K562 (cell line): ENCODE data around the gene LAMB4. TPM values are rescaled to one million over a fixed set of nuclear protein-coding genes. Genes with fewer than 3 reads are reported as not detected.

Experiments used
- ATAC-seq: fragments of 200-7000 bp; cut with Tn5 transposase; 3 replicates; pipeline ENCODE4 v1.9.1; 2020; ENCODE audit warnings: moderate library complexity
- BruUV-seq: library from RNA; stranded (reverse); fragments of 400-500 nt; replicated peaks from 2 replicates; lab custom pipeline; 2021; lab: Mats Ljungman, UMichigan
- CTCF ChIA-PET: fragments of 300-600 bp; formaldehyde crosslinking; extraction: SDS; loops from one replicate; lab custom pipeline; 2021; ENCODE audit warnings: low intra/inter-chr PET ratio; lab: Yijun Ruan, JAX
- POLR2A ChIA-PET: fragments of 300-600, 350-650 bp; sonication (Branson Sonifier 250); formaldehyde crosslinking; extraction: SDS; loops from one replicate; lab custom pipeline; 2021; ENCODE audit warnings: antibody characterized with exemption, inconsistent platforms; lab: Yijun Ruan, JAX
- DNase-seq, 4 experiments: peaks; one replicate each; pipeline versions ENCODE4 v3.0.0 to v3.0.0-alpha.2; 2011 to 2018; ENCODE audit warnings: low spot score in 3 of 4, mixed read lengths in 3 of 4; ENCODE audit errors: extremely low read depth in 1 of 4
- FAIRE-seq: peaks from 2 replicates; lab custom pipeline; 2011; peaks lifted over from hg19 to GRCh38; lab: Jason Lieb, UNC
- H2AFZ ChIP-seq: 2 replicates; pipeline ENCODE4 v1.6.0; 2011; ENCODE audit warnings: low read depth, low read length, control low read depth, inconsistent platforms
- H3K27ac ChIP-seq: fragments of 200-600 bp; 3 replicates; pipeline ENCODE4 v1.8.0; 2011; ENCODE audit warnings: low read depth, mild to moderate bottlenecking, control low read depth, inconsistent platforms, low read length, moderate library complexity, mixed read lengths; ENCODE audit errors: extremely low read depth
- H3K27me3 ChIP-seq, 2 experiments: fragments of 300-600 bp in 1 of 2; 2 replicates in 1 of 2; 3 replicates in 1 of 2; pipeline versions ENCODE4 v1.6.0 to v1.8.0; 2011; ENCODE audit warnings: inconsistent platforms in 2 of 2, low read length in 2 of 2, mild to moderate bottlenecking in 1 of 2, mixed read lengths in 1 of 2, moderate library complexity in 1 of 2; ENCODE audit not compliant: control insufficient read depth in 2 of 2, insufficient read depth in 2 of 2
- H3K36me3 ChIP-seq: fragments of 300-600 bp; 3 replicates; pipeline ENCODE4 v1.8.0; 2011; ENCODE audit warnings: mild to moderate bottlenecking, low read length, inconsistent platforms; ENCODE audit not compliant: control insufficient read depth, insufficient read depth
- H3K4me1 ChIP-seq, 2 experiments: fragments of 200-600 bp in 1 of 2; replicated peaks in 1 of 2; 2 replicates in 1 of 2; 3 replicates in 1 of 2; pipeline versions ENCODE4 v1.5.1 to v1.8.0; 2011; ENCODE audit warnings: inconsistent platforms in 2 of 2, low read length in 2 of 2, mild to moderate bottlenecking in 1 of 2, mixed read lengths in 1 of 2, moderate library complexity in 1 of 2; ENCODE audit not compliant: control insufficient read depth in 2 of 2, insufficient read depth in 2 of 2
- H3K4me2 ChIP-seq: 2 replicates; pipeline ENCODE4 v1.6.1; 2011; ENCODE audit warnings: low read length, control low read depth, inconsistent platforms, mixed read lengths; ENCODE audit not compliant: insufficient read depth
- H3K4me3 ChIP-seq: fragments of 200-600 bp; sonication (generic), shearing (Covaris generic); 2 replicates; pipeline ENCODE4 v1.5.1; 2016; ENCODE audit warnings: control low read depth, inconsistent platforms
- H3K79me2 ChIP-seq: fragments of 200-600 bp; 3 replicates; pipeline ENCODE4 v1.8.0; 2011; ENCODE audit warnings: low read length, inconsistent platforms; ENCODE audit not compliant: control insufficient read depth, insufficient read depth
- H3K9ac ChIP-seq, 2 experiments: 2 replicates each; pipeline versions ENCODE4 v1.6.0 to v1.6.1; 2011; ENCODE audit warnings: low read depth in 2 of 2, low read length in 2 of 2, control low read depth in 1 of 2, inconsistent platforms in 1 of 2, mild to moderate bottlenecking in 1 of 2, mixed read lengths in 1 of 2; ENCODE audit not compliant: insufficient read depth in 1 of 2
- H3K9me1 ChIP-seq: one replicate; pipeline ENCODE4 v1.6.0; 2011; ENCODE audit warnings: inconsistent platforms, mild to moderate bottlenecking, low read length, moderate library complexity; ENCODE audit not compliant: control insufficient read depth, insufficient read depth
- H3K9me3 ChIP-seq: replicated peaks from 2 replicates; pipeline ENCODE4 v1.5.1; 2011; ENCODE audit warnings: low read depth, low read length, inconsistent platforms; ENCODE audit not compliant: control insufficient read depth, insufficient read depth
- H4K20me1 ChIP-seq: replicated peaks from 2 replicates; pipeline ENCODE4 v1.6.1; 2011; ENCODE audit warnings: low read length, inconsistent platforms, mixed read lengths; ENCODE audit not compliant: control insufficient read depth, insufficient read depth
- ATF2 ChIP-seq: sonication (generic); formaldehyde crosslinking; IDR thresholded peaks from 2 replicates; pipeline ENCODE4 v1.8.1; 2022; ENCODE audit warnings: missing genetic modification reagents
- C11orf30 ChIP-seq: fragments of 450-650 bp; IDR thresholded peaks from 2 replicates; pipeline ENCODE4 v1.6.1; 2016; ENCODE audit warnings: low read depth, mild to moderate bottlenecking
- CBFA2T3 ChIP-seq: fragments of 450-650 bp; IDR thresholded peaks from 2 replicates; pipeline ENCODE4 v1.6.1; 2017
- ELF2 ChIP-seq: fragments of 250-450 bp; sonication (Bioruptor Pico); IDR thresholded peaks from 2 replicates; pipeline ENCODE4 v1.5.0; 2021; ENCODE audit warnings: mild to moderate bottlenecking
- HSF4 ChIP-seq: fragments of 250-450 bp; sonication (Bioruptor Pico); IDR thresholded peaks from 2 replicates; pipeline ENCODE4 v2.1.2; 2022; ENCODE audit warnings: mild to moderate bottlenecking, moderate library complexity, borderline replicate concordance
- MAFK ChIP-seq: IDR thresholded peaks from 2 replicates; pipeline ENCODE4 v1.6.1; 2011; ENCODE audit warnings: low read length, improper control_type of control experiment
- NBN ChIP-seq: fragments of 450-650 bp; IDR thresholded peaks from 2 replicates; pipeline ENCODE4 v1.6.1; 2016; ENCODE audit warnings: low read depth, mild to moderate bottlenecking
- NCOA6 ChIP-seq: fragments of 450-650 bp; IDR thresholded peaks from 2 replicates; pipeline ENCODE4 v1.6.1; 2017; ENCODE audit warnings: mild to moderate bottlenecking
- NFE2L1 ChIP-seq: fragments of 450-650 bp; IDR thresholded peaks from 2 replicates; pipeline ENCODE4 v1.6.1; 2016; ENCODE audit warnings: missing genetic modification characterization, low read depth, mild to moderate bottlenecking, missing compliant biosample characterization, moderate library complexity, borderline replicate concordance
- POLR2AphosphoS2 ChIP-seq: IDR thresholded peaks from 2 replicates; pipeline ENCODE4 v1.6.1; 2012; ENCODE audit warnings: low read length, improper control_type of control experiment
- PTBP1 ChIP-seq: fragments of 200-400 bp; formaldehyde crosslinking; IDR thresholded peaks from 2 replicates; pipeline ENCODE4 v1.6.1; 2017; ENCODE audit warnings: low read depth, low read length
- RB1 ChIP-seq: fragments of 450-650 bp; IDR thresholded peaks from 2 replicates; pipeline ENCODE4 v1.6.1; 2017; ENCODE audit warnings: low read depth, mild to moderate bottlenecking
- SMAD2 ChIP-seq: fragments of 150-350 bp; IDR thresholded peaks from 2 replicates; pipeline ENCODE4 v1.6.1; 2014; ENCODE audit warnings: low read depth, mild to moderate bottlenecking, low read length
- USF1 ChIP-seq: sonication (generic); formaldehyde crosslinking; IDR thresholded peaks from 2 replicates; pipeline ENCODE4 v1.9.0; 2022; ENCODE audit warnings: mild to moderate bottlenecking, missing genetic modification reagents
- YBX1 ChIP-seq: fragments of 450-650 bp; IDR thresholded peaks from 2 replicates; pipeline ENCODE4 v1.7.1; 2016; ENCODE audit warnings: mild to moderate bottlenecking
- ZBTB26 ChIP-seq: fragments of 450-650 bp; formaldehyde crosslinking; IDR thresholded peaks from 2 replicates; pipeline ENCODE4 v1.4.0; 2022; ENCODE audit warnings: missing genetic modification characterization
- ZNF384 ChIP-seq: IDR thresholded peaks from 2 replicates; pipeline ENCODE4 v1.6.1; 2012; ENCODE audit warnings: low read depth, low read length, improper control_type of control experiment
- ZNF445 ChIP-seq: fragments of 250-450 bp; sonication (Bioruptor Pico); IDR thresholded peaks from 2 replicates; pipeline ENCODE4 v1.4.0; 2020; ENCODE audit warnings: low read depth, mild to moderate bottlenecking, moderate library complexity
- ZNF512 ChIP-seq: IDR thresholded peaks from 2 replicates; pipeline ENCODE4 v1.6.1; 2016; ENCODE audit warnings: missing genetic modification characterization, missing compliant biosample characterization
- WGBS: fragments of 100-300 bp; shearing (Covaris generic); methylation state at CpG from one replicate; pipeline ENCODE4 v1.1.6; 2016; ENCODE audit warnings: low coverage, mixed read lengths; ENCODE audit not compliant: insufficient coverage; ENCODE audit errors: missing lambda C conversion rate; 5-methylcytosine and 5-hydroxymethylcytosine counted together
- in situ Hi-C: fragments of 300-500 bp; cut with MboI; formaldehyde crosslinking; loops from 4 replicates; pipeline ENCODE4 v1.15.0; 2018; ENCODE audit warnings: inconsistent platforms, mixed read lengths
- intact Hi-C: fragments of 100-400 bp; cut with micrococcal nuclease; formaldehyde crosslinking; loops from 2 replicates; pipeline ENCODE4 v1.14.2; 2022
- polyA plus RNA-seq, 8 experiments: library from polyadenylated mRNA; depleted of rRNA in 4 of 8; stranded (reverse) in 5 of 8; unstranded in 3 of 8; fragments of >200 nt; fragmentation: Nextera tagmentation in 2 of 8; fragmentation: Illumina TruSeq in 1 of 8; extraction: Ambion mirVana in 2 of 8; extraction: Trizol in 1 of 8; gene quantifications; 2 replicates each; pipeline versions ENCODE4 v1.2.1 to v1.2.3, GENCODE V29; 2011 to 2014; ENCODE audit warnings: inconsistent platforms in 1 of 8, missing spikeins in 1 of 8
- total RNA-seq, 7 experiments: library from RNA; depleted of rRNA in 6 of 7; stranded (reverse); fragments of >200 nt in 6 of 7; fragmentation: Illumina TruSeq in 2 of 7; extraction: Trizol in 2 of 7; gene quantifications; 2 replicates each; pipeline versions ENCODE4 v1.2.1 to v1.2.3, GENCODE V29; 2011 to 2021; ENCODE audit warnings: low replicate concordance in 1 of 7

LAMB4 gene
- total and polyA plus RNA-seq, 9 of the 15 experiments (the other 6 are each of a cell fraction or from before 2014, with no cell fraction given): 0.06 to 0.13 (median 0.07) TPM; not detected in 6

- in situ Hi-C loops (no loop called here), intact Hi-C loops (loop anchor here (2.0 kb wide), 1 partner anchor 26 kb away; no protein-coding TSS in a partner anchor)
- no peak overlapping the region for H3K27ac ChIP-seq
- FAIRE-seq: no peak
- BruUV-seq: no TSS peak
- CTCF ChIA-PET: no interaction called here
- H3K79me2 ChIP-seq: no peaks in the 10 kb centered on the region
- no peaks in the 10 kb centered on the region for H3K9me3 ChIP-seq
- H2AFZ ChIP-seq: no peak overlapping the region
- DNase-seq: no peak
- H3K4me2 ChIP-seq: no peak overlapping the region
- WGBS: 53% methylated on average over 2 of the region's 2 CpGs
- TF ChIP-seq ZNF512 (no peak), CBFA2T3 (no peak), NCOA6 (no peak), PTBP1 (no peak), NBN (no peak), MAFK (no peak), YBX1 (no peak), SMAD2 (no peak), C11orf30 (no peak), RB1 (no peak), HSF4 (CRISPR knock-in tag) (no peak), ZNF384 (no peak), USF1 (CRISPR knock-in tag) (no peak), POLR2AphosphoS2 (no peak), NFE2L1 (tag) (no peak), ZBTB26 (CRISPR knock-in tag) (no peak), ZNF445 (CRISPR knock-in tag) (no peak), ELF2 (no peak), ATF2 (CRISPR knock-in tag) (no peak)
- POLR2A ChIA-PET: interaction anchor here (0.6 to 2.2 kb wide), 2 partner anchors 12 to 20 kb away, joined by 3 to 6 read pairs; no protein-coding TSS in a partner anchor
- H3K4me3 ChIP-seq: no peak overlapping the region
- no peaks in the 10 kb centered on the region for H4K20me1 ChIP-seq
- H3K36me3 ChIP-seq: no peaks in the 10 kb centered on the region
- H3K9ac ChIP-seq: no peak overlapping the region
- ATAC-seq: no peak
- H3K4me1 ChIP-seq: peaks cover 6 to 12% of the 10 kb centered on the region in 2 experiments; a peak in 4 of 5 replicates
- no peaks in the 10 kb centered on the region for H3K27me3 ChIP-seq
- no peaks in the 10 kb centered on the region for H3K9me1 ChIP-seq
These were observed 95.6 kb downstream of the LAMB4 start for GRCh38 chr7:108034586-108034985.
